SK-N-SH (cell line): ENCODE results near the gene SASH1. TPM values are rescaled to one million over a fixed set of nuclear protein-coding genes. Genes with fewer than 3 reads are reported as not detected.
A peak's percentile ranks its signal among the peaks of the same experiment; 100 is the strongest.

Experiments
- CTCF ChIA-PET: fragments of 300-600, 350-600 bp; formaldehyde crosslinking; extraction: SDS; loops from one replicate; lab custom pipeline; 2021; lab: Yijun Ruan, JAX
- POLR2A ChIA-PET: fragments of 350-600 bp; sonication (Branson Sonifier 250); formaldehyde crosslinking; extraction: SDS; loops from one replicate; lab custom pipeline; 2020; ENCODE audit warnings: antibody characterized with exemption, inconsistent platforms; lab: Yijun Ruan, JAX
- DNase-seq: peaks from one replicate; pipeline ENCODE4 v3.0.0; 2012
- H2AFZ ChIP-seq: fragments of 200-600 bp; sonication (generic); 2 replicates; pipeline ENCODE4 v1.8.1; 2016; ENCODE audit warnings: antibody characterized with exemption, mild to moderate bottlenecking, low read depth
- H3F3A ChIP-seq: fragments of 200-600 bp; sonication (generic); replicated peaks from 2 replicates; pipeline ENCODE3; 2016; ENCODE audit warnings: antibody characterized with exemption, mild to moderate bottlenecking; ENCODE audit not compliant: insufficient read depth
- H3K27ac ChIP-seq, 2 experiments: fragments of 200-500 bp in 1 of 2; fragments of 200-600 bp in 1 of 2; sonication (Bioruptor generic) in 1 of 2; sonication (generic), shearing (Covaris generic) in 1 of 2; 2 replicates each; pipeline versions ENCODE4 v1.5.1 to v1.6.1; 2014 to 2016; ENCODE audit warnings: low read depth in 2 of 2, inconsistent platforms in 1 of 2, low read length in 1 of 2, mild to moderate bottlenecking in 1 of 2, mixed read lengths in 1 of 2
- H3K27me3 ChIP-seq: fragments of 200-600 bp; sonication (generic), shearing (Covaris generic); 2 replicates; pipeline ENCODE4 v1.6.1; 2016; ENCODE audit warnings: mixed run types; ENCODE audit not compliant: insufficient read depth
- H3K36me3 ChIP-seq, 2 experiments: fragments of 200-500 bp in 1 of 2; fragments of 200-600 bp in 1 of 2; sonication (Bioruptor generic) in 1 of 2; sonication (generic) in 1 of 2; replicated peaks in 1 of 2; 2 replicates each; pipeline versions ENCODE3 to v1.5.1; 2014 to 2016; ENCODE audit warnings: low read length in 1 of 2, mild to moderate bottlenecking in 1 of 2; ENCODE audit not compliant: insufficient read depth in 2 of 2, control insufficient read depth in 1 of 2
- H3K4me1 ChIP-seq, 2 experiments: fragments of 200-500 bp in 1 of 2; fragments of 200-600 bp in 1 of 2; sonication (Bioruptor generic) in 1 of 2; sonication (generic), shearing (Covaris generic) in 1 of 2; 2 replicates each; pipeline versions ENCODE4 v1.5.1 to v1.6.1; 2014 to 2016; ENCODE audit warnings: low read depth in 1 of 2, low read length in 1 of 2, mixed run types in 1 of 2; ENCODE audit not compliant: insufficient read depth in 2 of 2, control insufficient read depth in 1 of 2
- H3K4me2 ChIP-seq: fragments of 200-600 bp; sonication (generic), shearing (Covaris generic); 2 replicates; pipeline ENCODE4 v1.6.1; 2017; ENCODE audit warnings: mixed run types
- H3K4me3 ChIP-seq, 2 experiments: fragments of 200-500 bp in 1 of 2; fragments of 200-600 bp in 1 of 2; sonication (Bioruptor generic) in 1 of 2; sonication (generic), shearing (Covaris generic) in 1 of 2; 2 replicates each; pipeline versions ENCODE4 v1.5.1 to v1.8.1; 2014 to 2016; ENCODE audit warnings: low read depth in 2 of 2, inconsistent platforms in 1 of 2, low read length in 1 of 2, mild to moderate bottlenecking in 1 of 2, mixed read lengths in 1 of 2, moderate library complexity in 1 of 2
- H3K79me2 ChIP-seq: fragments of 200-600 bp; sonication (generic); 2 replicates; pipeline ENCODE4 v1.8.1; 2017; ENCODE audit warnings: mild to moderate bottlenecking; ENCODE audit not compliant: insufficient read depth
- H3K9ac ChIP-seq: fragments of 200-600 bp; sonication (generic); 2 replicates; pipeline ENCODE4 v1.6.1; 2017; ENCODE audit warnings: mixed run types
- H3K9me2 ChIP-seq: fragments of 200-600 bp; sonication (generic); 2 replicates; pipeline ENCODE4 v1.6.1; 2017; ENCODE audit warnings: mixed run types
- H3K9me3 ChIP-seq: fragments of 200-600 bp; sonication (generic); 2 replicates; pipeline ENCODE4 v1.6.1; 2017; ENCODE audit warnings: mixed run types, mild to moderate bottlenecking, moderate library complexity
- H4K20me1 ChIP-seq: fragments of 200-600 bp; sonication (generic); 2 replicates; pipeline ENCODE4 v1.6.1; 2017; ENCODE audit warnings: mild to moderate bottlenecking, mixed run types; ENCODE audit not compliant: insufficient read depth
- EZH2phosphoT487 ChIP-seq: fragments of 200-600 bp; sonication (generic); IDR thresholded peaks from 2 replicates; pipeline ENCODE4 v1.6.1; 2017; ENCODE audit warnings: low read depth, mixed run types, mild to moderate bottlenecking, antibody characterized with exemption, moderate library complexity, borderline replicate concordance
- FOSL2 ChIP-seq: IDR thresholded peaks from 2 replicates; pipeline ENCODE4 v1.4.0; 2012; ENCODE audit warnings: low read depth, mild to moderate bottlenecking, moderate library complexity, borderline replicate concordance
- FOXJ3 ChIP-seq: sonication (generic); formaldehyde crosslinking; IDR thresholded peaks from 2 replicates; pipeline ENCODE4 v1.5.1; 2020; ENCODE audit warnings: mild to moderate bottlenecking, missing genetic modification reagents
- FOXM1 ChIP-seq: IDR thresholded peaks from 2 replicates; pipeline ENCODE4 v1.4.0; 2012; ENCODE audit warnings: low read depth, mild to moderate bottlenecking
- JUND ChIP-seq: IDR thresholded peaks from 2 replicates; pipeline ENCODE4 v1.4.0; 2012
- MEF2A ChIP-seq: IDR thresholded peaks from 2 replicates; pipeline ENCODE4 v1.4.0; 2012; ENCODE audit warnings: low read depth, borderline replicate concordance
- NFIC ChIP-seq: IDR thresholded peaks from 2 replicates; pipeline ENCODE4 v1.4.0; 2012; ENCODE audit warnings: borderline replicate concordance
- RAD21 ChIP-seq: IDR thresholded peaks from 2 replicates; pipeline ENCODE4 v1.6.1; 2012; ENCODE audit warnings: mild to moderate bottlenecking, low read length
- RFX5 ChIP-seq: IDR thresholded peaks from 2 replicates; pipeline ENCODE4 v1.6.1; 2012; ENCODE audit warnings: mild to moderate bottlenecking, improper control_type of control experiment, low read length
- SIN3A ChIP-seq: IDR thresholded peaks from 2 replicates; pipeline ENCODE4 v1.6.1; 2012; ENCODE audit warnings: low read depth, mild to moderate bottlenecking, low read length, moderate library complexity, borderline replicate concordance
- SMC3 ChIP-seq: IDR thresholded peaks from 2 replicates; pipeline ENCODE4 v1.6.1; 2012; ENCODE audit warnings: low read depth, low read length, improper control_type of control experiment
- TEAD4 ChIP-seq: IDR thresholded peaks from 2 replicates; pipeline ENCODE4 v1.4.0; 2012; ENCODE audit warnings: mild to moderate bottlenecking, borderline replicate concordance; ENCODE audit not compliant: insufficient read depth
- WGBS: methylation state at CpG from one replicate; pipeline ENCODE4 v1.1.6; 2017; ENCODE audit warnings: low lambda C conversion rate; 5-methylcytosine and 5-hydroxymethylcytosine counted together
- polyA plus RNA-seq, 3 experiments: library from polyadenylated mRNA; depleted of rRNA; stranded (reverse); fragments of >200 nt; gene quantifications; 2 replicates each; pipeline ENCODE4 v1.2.3, GENCODE V29; 2012
- TF ChIP-seq, protein P1 (sequence below): IDR thresholded peaks from 2 replicates; pipeline ENCODE4; 2012
- TF ChIP-seq, protein P2 (sequence below): IDR thresholded peaks from 2 replicates; pipeline ENCODE4 v1.6.1; 2012; ENCODE audit warnings: mild to moderate bottlenecking, low read depth, low read length, moderate library complexity
- TF ChIP-seq, protein P3 (sequence below): IDR thresholded peaks from 2 replicates; pipeline ENCODE4 v1.4.0; 2012; ENCODE audit warnings: low read depth, borderline replicate concordance

Gene SASH1
- polyA plus RNA-seq, 1 of the 3 experiments (the other 2 are of a cell fraction): 19.8 TPM

DNA sequence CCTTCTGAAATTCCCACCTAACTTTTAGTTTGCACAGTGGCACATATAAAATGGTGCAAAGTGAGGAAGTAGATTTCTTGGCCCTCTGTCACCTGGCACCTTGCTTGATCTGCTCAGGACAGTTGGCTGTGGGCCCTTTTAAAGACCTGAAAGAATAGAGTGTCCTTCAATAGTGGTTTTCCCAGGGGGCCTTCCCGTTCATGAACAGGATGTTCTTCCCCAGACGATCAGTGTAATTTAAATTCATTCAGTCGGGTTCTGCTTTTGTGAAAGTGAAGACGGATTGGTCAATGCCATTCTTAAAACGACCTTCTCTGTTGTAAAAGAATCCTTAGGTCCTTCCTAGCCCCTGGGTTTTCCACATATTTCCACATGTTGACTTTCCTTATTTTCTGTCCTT is 178.5 kb downstream of the SASH1 start:
- Histone ChIP-seq H3K4me1 (peaks cover 0 to 43% of the 10 kb centered on the region in 2 experiments; a peak in 3 of 4 replicates), H3K9me3 (no peaks in the 10 kb centered on the region), H3K79me2 (peaks cover 38% of the 10 kb centered on the region), H3K27me3 (no peaks in the 10 kb centered on the region), H3K4me3 (no peak overlapping the region), H3F3A (peaks cover 66% of the 10 kb centered on the region), H3K9ac (peak overlapping the region; percentile 55; the same call in 1 of the 2 replicates), H4K20me1 (no peaks in the 10 kb centered on the region), H3K27ac (peak overlapping the region in 1 of 2 experiments; percentile 100; a peak in 2 of 4 replicates), H3K9me2 (no peaks in the 10 kb centered on the region), H3K4me2 (peak overlapping the region; percentile 39; the same call in 1 of the 2 replicates), H3K36me3 (peaks cover 13 to 22% of the 10 kb centered on the region in 2 experiments), H2AFZ (no peak overlapping the region)
- ChIA-PET CTCF (no interaction called here), POLR2A (no interaction called here)
- DNase-seq: no peak
- no peak for TF ChIP-seq RAD21
- TF ChIP-seq FOXM1: no peak
- no peak for TF ChIP-seq SMC3
- no peak for TF ChIP-seq SIN3A
- no peak for TF ChIP-seq MEF2A
- WGBS: 21% methylated on average over 5 of the region's 5 CpGs

DNA sequence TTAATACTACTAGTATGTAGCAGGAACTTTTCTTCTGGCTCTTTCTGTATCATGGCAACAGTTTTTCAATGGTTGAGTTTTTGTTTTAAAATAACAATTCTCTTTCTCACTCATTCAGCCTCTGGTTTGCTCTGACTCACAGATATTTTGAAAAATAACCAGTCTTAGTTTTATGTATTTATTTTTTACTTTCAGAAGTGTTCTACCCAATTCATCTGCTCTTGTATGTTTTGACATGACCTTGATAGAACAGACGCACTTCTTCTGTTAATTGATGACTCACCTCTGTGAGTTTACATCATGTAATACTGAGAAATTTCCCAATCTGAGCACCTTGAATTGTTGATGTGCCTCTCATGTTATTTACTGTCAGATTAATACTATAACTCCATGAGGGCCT is 178.9 kb downstream of the SASH1 start:
- peaks cover 70% of the 10 kb centered on the region for H3F3A ChIP-seq
- no peak for DNase-seq
- POLR2A ChIA-PET: no interaction called here
- peak overlapping the region; percentile 39 to 100; a peak in 3 of 4 replicates for H3K27ac ChIP-seq
- peaks cover 40% of the 10 kb centered on the region for H3K79me2 ChIP-seq
- H4K20me1 ChIP-seq: no peaks in the 10 kb centered on the region
- H3K27me3 ChIP-seq: no peaks in the 10 kb centered on the region
- WGBS: 13% methylated on average over 1 of the region's 1 CpG
- no peaks in the 10 kb centered on the region for H3K9me3 ChIP-seq
- H2AFZ ChIP-seq: no peak overlapping the region
- no peak overlapping the region for H3K4me3 ChIP-seq
- peaks cover 0 to 47% of the 10 kb centered on the region in 2 experiments; a peak in 3 of 4 replicates for H3K4me1 ChIP-seq
- peak overlapping the region; percentile 68; the same call in 1 of the 2 replicates for H3K9ac ChIP-seq
- CTCF ChIA-PET: no interaction called here
- H3K4me2 ChIP-seq: no peak overlapping the region
- no peaks in the 10 kb centered on the region for H3K9me2 ChIP-seq
- TF ChIP-seq TEAD4 (no peak), NFIC (no peak), FOXM1 (no peak), FOSL2 (peak; percentile 49; the same call in 1 of the 2 replicates), FOXJ3 (CRISPR knock-in tag) (no peak), RFX5 (no peak), JUND (peak; percentile 33), EZH2phosphoT487 (no peak)
- TF ChIP-seq, protein P1, sequence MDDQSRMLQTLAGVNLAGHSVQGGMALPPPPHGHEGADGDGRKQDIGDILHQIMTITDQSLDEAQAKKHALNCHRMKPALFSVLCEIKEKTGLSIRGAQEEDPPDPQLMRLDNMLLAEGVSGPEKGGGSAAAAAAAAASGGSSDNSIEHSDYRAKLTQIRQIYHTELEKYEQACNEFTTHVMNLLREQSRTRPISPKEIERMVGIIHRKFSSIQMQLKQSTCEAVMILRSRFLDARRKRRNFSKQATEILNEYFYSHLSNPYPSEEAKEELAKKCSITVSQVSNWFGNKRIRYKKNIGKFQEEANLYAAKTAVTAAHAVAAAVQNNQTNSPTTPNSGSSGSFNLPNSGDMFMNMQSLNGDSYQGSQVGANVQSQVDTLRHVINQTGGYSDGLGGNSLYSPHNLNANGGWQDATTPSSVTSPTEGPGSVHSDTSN: no peak
- TF ChIP-seq, protein P2, sequence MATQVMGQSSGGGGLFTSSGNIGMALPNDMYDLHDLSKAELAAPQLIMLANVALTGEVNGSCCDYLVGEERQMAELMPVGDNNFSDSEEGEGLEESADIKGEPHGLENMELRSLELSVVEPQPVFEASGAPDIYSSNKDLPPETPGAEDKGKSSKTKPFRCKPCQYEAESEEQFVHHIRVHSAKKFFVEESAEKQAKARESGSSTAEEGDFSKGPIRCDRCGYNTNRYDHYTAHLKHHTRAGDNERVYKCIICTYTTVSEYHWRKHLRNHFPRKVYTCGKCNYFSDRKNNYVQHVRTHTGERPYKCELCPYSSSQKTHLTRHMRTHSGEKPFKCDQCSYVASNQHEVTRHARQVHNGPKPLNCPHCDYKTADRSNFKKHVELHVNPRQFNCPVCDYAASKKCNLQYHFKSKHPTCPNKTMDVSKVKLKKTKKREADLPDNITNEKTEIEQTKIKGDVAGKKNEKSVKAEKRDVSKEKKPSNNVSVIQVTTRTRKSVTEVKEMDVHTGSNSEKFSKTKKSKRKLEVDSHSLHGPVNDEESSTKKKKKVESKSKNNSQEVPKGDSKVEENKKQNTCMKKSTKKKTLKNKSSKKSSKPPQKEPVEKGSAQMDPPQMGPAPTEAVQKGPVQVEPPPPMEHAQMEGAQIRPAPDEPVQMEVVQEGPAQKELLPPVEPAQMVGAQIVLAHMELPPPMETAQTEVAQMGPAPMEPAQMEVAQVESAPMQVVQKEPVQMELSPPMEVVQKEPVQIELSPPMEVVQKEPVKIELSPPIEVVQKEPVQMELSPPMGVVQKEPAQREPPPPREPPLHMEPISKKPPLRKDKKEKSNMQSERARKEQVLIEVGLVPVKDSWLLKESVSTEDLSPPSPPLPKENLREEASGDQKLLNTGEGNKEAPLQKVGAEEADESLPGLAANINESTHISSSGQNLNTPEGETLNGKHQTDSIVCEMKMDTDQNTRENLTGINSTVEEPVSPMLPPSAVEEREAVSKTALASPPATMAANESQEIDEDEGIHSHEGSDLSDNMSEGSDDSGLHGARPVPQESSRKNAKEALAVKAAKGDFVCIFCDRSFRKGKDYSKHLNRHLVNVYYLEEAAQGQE: no peak
- TF ChIP-seq, protein P3, sequence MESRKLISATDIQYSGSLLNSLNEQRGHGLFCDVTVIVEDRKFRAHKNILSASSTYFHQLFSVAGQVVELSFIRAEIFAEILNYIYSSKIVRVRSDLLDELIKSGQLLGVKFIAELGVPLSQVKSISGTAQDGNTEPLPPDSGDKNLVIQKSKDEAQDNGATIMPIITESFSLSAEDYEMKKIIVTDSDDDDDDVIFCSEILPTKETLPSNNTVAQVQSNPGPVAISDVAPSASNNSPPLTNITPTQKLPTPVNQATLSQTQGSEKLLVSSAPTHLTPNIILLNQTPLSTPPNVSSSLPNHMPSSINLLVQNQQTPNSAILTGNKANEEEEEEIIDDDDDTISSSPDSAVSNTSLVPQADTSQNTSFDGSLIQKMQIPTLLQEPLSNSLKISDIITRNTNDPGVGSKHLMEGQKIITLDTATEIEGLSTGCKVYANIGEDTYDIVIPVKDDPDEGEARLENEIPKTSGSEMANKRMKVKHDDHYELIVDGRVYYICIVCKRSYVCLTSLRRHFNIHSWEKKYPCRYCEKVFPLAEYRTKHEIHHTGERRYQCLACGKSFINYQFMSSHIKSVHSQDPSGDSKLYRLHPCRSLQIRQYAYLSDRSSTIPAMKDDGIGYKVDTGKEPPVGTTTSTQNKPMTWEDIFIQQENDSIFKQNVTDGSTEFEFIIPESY: no peak
- peaks cover 13 to 25% of the 10 kb centered on the region in 2 experiments for H3K36me3 ChIP-seq
